ENCODE measurements around the gene TMCC1.
"Not testable (repeated sequence)": the region's sequence is repeated elsewhere in the genome, so short reads cannot be mapped to it uniquely, and the experiment has no call there.

The TMCC1 gene

DNA sequence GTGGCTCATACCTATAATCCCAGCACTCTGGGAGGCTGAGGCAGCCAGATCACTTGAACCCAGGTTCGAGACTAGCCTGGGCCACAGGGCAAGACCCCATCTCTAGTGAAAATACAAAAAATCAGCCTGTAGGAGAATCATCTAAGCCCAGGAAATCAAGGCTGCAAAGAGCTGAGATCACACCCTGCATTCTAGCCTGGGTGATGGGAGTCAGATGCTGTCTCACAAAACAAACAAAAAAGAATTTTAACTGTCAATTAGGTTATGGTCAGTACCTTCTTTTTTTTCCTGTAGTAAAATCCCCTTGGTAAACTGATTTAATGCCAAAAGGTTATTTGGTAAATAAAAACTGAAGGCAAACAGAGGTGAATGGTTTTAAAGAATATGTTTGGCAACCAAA is 29.0 kb downstream of the TMCC1 start:
- Histone ChIP-seq H3K27me3 (ENCODE audit: insufficient read depth, poor library complexity, severe bottlenecking) (no peaks in the 10 kb centered on the region), H3K27ac (replicated peaks) (no peak overlapping the region), H3K4me3 (replicated peaks; ENCODE audit: insufficient read depth, low read length) (no peak overlapping the region)
- no peak for TF ChIP-seq CTCF (IDR thresholded peaks at IDR 0.05; ENCODE audit: insufficient read depth, low read length)
- no peak for TF ChIP-seq REST (IDR thresholded peaks at IDR 0.05; ENCODE audit: insufficient replicate concordance, low read depth)
- no peak for TF ChIP-seq POLR2AphosphoS5 (IDR thresholded peaks at IDR 0.05; ENCODE audit: low read depth)
- no peak for TF ChIP-seq SPI1 (IDR thresholded peaks at IDR 0.05; ENCODE audit: borderline replicate concordance, low read depth)
- no peak for TF ChIP-seq GABPA (IDR thresholded peaks at IDR 0.05; ENCODE audit: low read depth)
- no peak for DNase-seq (ENCODE audit: low read depth in 1 of 2, low spot score in 1 of 2)

- no peak for TF ChIP-seq POLR2AphosphoS5 (IDR thresholded peaks at IDR 0.05; ENCODE audit: low read depth)
- TF ChIP-seq GABPA (IDR thresholded peaks at IDR 0.05; ENCODE audit: low read depth) = no peak
- TF ChIP-seq REST (IDR thresholded peaks at IDR 0.05; ENCODE audit: insufficient replicate concordance, low read depth) = no peak
- TF ChIP-seq CTCF (IDR thresholded peaks at IDR 0.05; ENCODE audit: insufficient read depth, low read length) = no peak
- TF ChIP-seq SPI1 (IDR thresholded peaks at IDR 0.05; ENCODE audit: borderline replicate concordance, low read depth) = no peak
- H3K27me3 ChIP-seq (ENCODE audit: insufficient read depth, poor library complexity, severe bottlenecking) = no peaks in the 10 kb centered on the region
- H3K27ac ChIP-seq (replicated peaks) = no peak overlapping the region
- H3K4me3 ChIP-seq (replicated peaks; ENCODE audit: insufficient read depth, low read length) = no peak overlapping the region
- no peak for DNase-seq (ENCODE audit: low read depth in 1 of 2, low spot score in 1 of 2)
These were observed 34.2 kb downstream of the TMCC1 start for GRCh38 chr3:129859272-129859671.

GRCh38 chr3:129857899-129858298 is 35.6 kb downstream of the TMCC1 start:
- no peak overlapping the region for H3K4me3 ChIP-seq (replicated peaks; ENCODE audit: insufficient read depth, low read length)
- DNase-seq (ENCODE audit: low read depth in 1 of 2, low spot score in 1 of 2) = no peak
- TF ChIP-seq POLR2AphosphoS5 (IDR thresholded peaks at IDR 0.05; ENCODE audit: low read depth) = no peak
- TF ChIP-seq CTCF (IDR thresholded peaks at IDR 0.05; ENCODE audit: insufficient read depth, low read length) = no peak
- no peak for TF ChIP-seq SPI1 (IDR thresholded peaks at IDR 0.05; ENCODE audit: borderline replicate concordance, low read depth)
- TF ChIP-seq GABPA (IDR thresholded peaks at IDR 0.05; ENCODE audit: low read depth) = no peak
- no peak overlapping the region for H3K27ac ChIP-seq (replicated peaks)
- H3K27me3 ChIP-seq (ENCODE audit: insufficient read depth, poor library complexity, severe bottlenecking) = no peaks in the 10 kb centered on the region

- not testable (repeated sequence) for H3K27me3 ChIP-seq (ENCODE audit: insufficient read depth, poor library complexity, severe bottlenecking); DNase-seq (ENCODE audit: low read depth in 1 of 2, low spot score in 1 of 2); H3K4me3 ChIP-seq (replicated peaks; ENCODE audit: insufficient read depth, low read length)
- peak overlapping the region; percentile 59; the same call in 1 of the 2 replicates for H3K27ac ChIP-seq (replicated peaks)
These were observed 36.7 kb downstream of the TMCC1 start for GRCh38 chr3:129856790-129857189.
